ENCODE results near the gene MICB.
A peak's percentile ranks its signal among the peaks of the same experiment; 100 is the strongest.
"Not testable (repeated sequence)": the region's sequence is repeated elsewhere in the genome, so short reads cannot be mapped to it uniquely, and the experiment has no call there.

MICB gene

GRCh38 chr6:31497531-31498476 is at the start of gene MICB:
Gene MICB (plus strand): TSS chr6:31498145. CDS start chr6:31498194, 49 bp downstream.
- peak; percentile 62 for DNase-seq (ENCODE audit: low spot score)

- DNase-seq (ENCODE audit: low spot score), result no peak
Measured at GRCh38 chr6:31450751-31451150, 47.2 kb upstream of the MICB start.

GRCh38 chr6:31452859-31453258 is 45.1 kb upstream of the MICB start:
- no peak for DNase-seq (ENCODE audit: low spot score)

GRCh38 chr6:31453259-31453658 is 44.7 kb upstream of the MICB start:
- DNase-seq (ENCODE audit: low spot score), result no peak

- not testable (repeated sequence) for DNase-seq (ENCODE audit: low spot score)
Measured at GRCh38 chr6:31459864-31460263, 38.1 kb upstream of the MICB start.

- no peak for DNase-seq (ENCODE audit: low spot score)
Measured at GRCh38 chr6:31460361-31461025, 37.5 kb upstream of the MICB start.

- no peak for DNase-seq (ENCODE audit: low spot score)
Measured at GRCh38 chr6:31462026-31462963, 35.6 kb upstream of the MICB start.

- peak; percentile 90 for DNase-seq (ENCODE audit: low spot score)
Measured at GRCh38 chr6:31462964-31463870, 34.7 kb upstream of the MICB start.

GRCh38 chr6:31464252-31465184 is 33.4 kb upstream of the MICB start:
- no peak for DNase-seq (ENCODE audit: low spot score)

- no peak for DNase-seq (ENCODE audit: low spot score)
Measured at GRCh38 chr6:31465185-31465536, 32.8 kb upstream of the MICB start.

GRCh38 chr6:31465718-31466117 is 32.2 kb upstream of the MICB start:
- no peak for DNase-seq (ENCODE audit: low spot score)

GRCh38 chr6:31466466-31466865 is 31.5 kb upstream of the MICB start:
- no peak for DNase-seq (ENCODE audit: low spot score)

- DNase-seq (ENCODE audit: low spot score), result no peak
Measured at GRCh38 chr6:31467151-31467550, 30.8 kb upstream of the MICB start.

GRCh38 chr6:31468311-31468710 is 29.6 kb upstream of the MICB start:
- DNase-seq (ENCODE audit: low spot score), result no peak

GRCh38 chr6:31470801-31471200 is 27.1 kb upstream of the MICB start:
- no peak for DNase-seq (ENCODE audit: low spot score)

GRCh38 chr6:31471711-31472110 is 26.2 kb upstream of the MICB start:
- no peak for DNase-seq (ENCODE audit: low spot score)

- DNase-seq (ENCODE audit: low spot score), result no peak
Measured at GRCh38 chr6:31472259-31472658, 25.7 kb upstream of the MICB start.

- no peak for DNase-seq (ENCODE audit: low spot score)
Measured at GRCh38 chr6:31473244-31473643, 24.7 kb upstream of the MICB start.

GRCh38 chr6:31473780-31474761 is 23.9 kb upstream of the MICB start:
- peak; percentile 30 for DNase-seq (ENCODE audit: low spot score)
